Skin of body (tissue), 2 donors: ENCODE results near the gene PSMD7. TPM values are rescaled to one million over a fixed set of nuclear protein-coding genes. Genes with fewer than 3 reads are reported as not detected.

Experiments
- DNase-seq: peaks from one replicate; lab custom pipeline; 2025; lab: John Stamatoyannopoulos, UW
- total RNA-seq: library from RNA; depleted of rRNA; stranded (reverse); fragments of >200 nt; gene quantifications from one replicate; pipeline ENCODE4 v1.2.3, GENCODE V29; 2014

PSMD7 gene
- 49.2 TPM for total RNA-seq

- DNase-seq: peak; percentile 89
These were observed at the start of gene PSMD7 for GRCh38 chr16:74296432-74297144. Gene PSMD7, plus strand, starts transcription at chr16:74296814. Its CDS starts 101 bp downstream, at chr16:74296915.

GRCh38 chr16:74249254-74249653 lies 47.4 kb upstream of the PSMD7 start:
- no peak for DNase-seq

- no peak for DNase-seq
These were observed 46.8 kb upstream of the PSMD7 start for GRCh38 chr16:74249846-74250245.

- DNase-seq: no peak
These were observed 44.3 kb upstream of the PSMD7 start for GRCh38 chr16:74252329-74252728.

- DNase-seq: no peak
These were observed 43.3 kb upstream of the PSMD7 start for GRCh38 chr16:74253161-74253938.

- no peak for DNase-seq
These were observed 39.6 kb upstream of the PSMD7 start for GRCh38 chr16:74257061-74257460.

GRCh38 chr16:74261068-74261467 lies 35.5 kb upstream of the PSMD7 start:
- DNase-seq: no peak

- peak; percentile 14 for DNase-seq
These were observed 31.8 kb upstream of the PSMD7 start for GRCh38 chr16:74264811-74265210.

- DNase-seq: no peak
These were observed 28.2 kb upstream of the PSMD7 start for GRCh38 chr16:74268372-74268782.

GRCh38 chr16:74271872-74272271 lies 24.7 kb upstream of the PSMD7 start:
- no peak for DNase-seq

GRCh38 chr16:74275031-74275636 lies 21.5 kb upstream of the PSMD7 start:
- DNase-seq: no peak

GRCh38 chr16:74275711-74276110 lies 20.9 kb upstream of the PSMD7 start:
- DNase-seq: no peak

GRCh38 chr16:74277974-74278373 lies 18.6 kb upstream of the PSMD7 start:
- no peak for DNase-seq

- DNase-seq: no peak
These were observed 17.3 kb upstream of the PSMD7 start for GRCh38 chr16:74279266-74279665.

- no peak for DNase-seq
These were observed 16.8 kb upstream of the PSMD7 start for GRCh38 chr16:74279805-74280204.

- no peak for DNase-seq
These were observed 16.2 kb upstream of the PSMD7 start for GRCh38 chr16:74280448-74280847.

- DNase-seq: no peak
These were observed 15.3 kb upstream of the PSMD7 start for GRCh38 chr16:74281300-74281699.

- DNase-seq: no peak
These were observed 12.9 kb upstream of the PSMD7 start for GRCh38 chr16:74283716-74284115.

GRCh38 chr16:74288065-74288464 lies 8.5 kb upstream of the PSMD7 start:
- DNase-seq: no peak

GRCh38 chr16:74290356-74290755 lies 6.3 kb upstream of the PSMD7 start:
- DNase-seq: no peak

- DNase-seq: no peak
These were observed 5.4 kb upstream of the PSMD7 start for GRCh38 chr16:74291176-74291575.

GRCh38 chr16:74291577-74292208 lies 4.9 kb upstream of the PSMD7 start:
- no peak for DNase-seq
